NCI-H1417 treated with DMSO at 0.1 percent for 48 hours (cell line): Measurements from ENCODE around the gene VWDE.

Experiments used
- DNase-seq: peaks from one replicate; lab custom pipeline; 2025; lab: John Stamatoyannopoulos, UW

VWDE gene

DNA sequence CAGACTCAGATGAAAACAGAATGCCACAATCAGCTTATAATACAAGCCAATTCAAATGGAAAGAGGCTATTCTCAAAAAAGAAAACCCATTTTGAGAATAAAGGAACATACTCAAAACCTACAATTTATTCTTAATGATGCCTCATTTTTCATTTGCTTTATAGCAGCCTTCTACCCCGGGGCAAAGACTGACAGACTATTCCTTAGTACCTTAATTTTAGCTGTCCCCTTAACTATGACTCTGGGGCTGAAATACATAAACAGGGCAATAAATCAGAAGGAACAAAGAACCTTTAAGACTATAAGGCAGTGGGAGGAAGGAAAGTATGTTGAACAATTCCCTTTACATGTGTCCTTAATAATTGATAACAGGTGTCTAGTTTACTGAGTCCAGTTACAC, 115.8 kb downstream of the VWDE start:
- DNase-seq: peak; percentile 98

DNA sequence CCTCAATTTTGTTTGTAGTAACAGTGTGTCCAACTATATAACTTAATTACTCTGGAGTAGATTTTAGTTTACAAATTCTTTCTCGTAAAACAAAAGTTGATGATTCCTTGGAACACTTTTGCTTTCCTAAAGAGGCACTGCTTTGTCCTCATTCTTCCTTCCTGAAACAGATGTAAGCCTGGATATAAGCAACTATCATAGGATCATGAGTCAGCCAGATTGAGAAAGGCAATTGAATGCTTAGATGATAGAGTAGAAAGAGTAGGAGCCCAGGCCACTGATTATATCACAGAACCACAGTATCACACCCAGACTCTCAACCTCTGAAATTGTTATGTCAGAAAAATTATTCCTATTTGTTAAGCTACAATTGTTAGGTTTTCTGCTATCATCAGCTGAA, 122.6 kb downstream of the VWDE start:
- no peak for DNase-seq
